Measurements from ENCODE around the gene ASCC2. TPM values are rescaled to one million over a fixed set of nuclear protein-coding genes. Genes with fewer than 3 reads are reported as not detected.
"Not testable (repeated sequence)": the region's sequence is repeated elsewhere in the genome, so short reads cannot be mapped to it uniquely, and the experiment has no call there.

ASCC2 gene, protein sequence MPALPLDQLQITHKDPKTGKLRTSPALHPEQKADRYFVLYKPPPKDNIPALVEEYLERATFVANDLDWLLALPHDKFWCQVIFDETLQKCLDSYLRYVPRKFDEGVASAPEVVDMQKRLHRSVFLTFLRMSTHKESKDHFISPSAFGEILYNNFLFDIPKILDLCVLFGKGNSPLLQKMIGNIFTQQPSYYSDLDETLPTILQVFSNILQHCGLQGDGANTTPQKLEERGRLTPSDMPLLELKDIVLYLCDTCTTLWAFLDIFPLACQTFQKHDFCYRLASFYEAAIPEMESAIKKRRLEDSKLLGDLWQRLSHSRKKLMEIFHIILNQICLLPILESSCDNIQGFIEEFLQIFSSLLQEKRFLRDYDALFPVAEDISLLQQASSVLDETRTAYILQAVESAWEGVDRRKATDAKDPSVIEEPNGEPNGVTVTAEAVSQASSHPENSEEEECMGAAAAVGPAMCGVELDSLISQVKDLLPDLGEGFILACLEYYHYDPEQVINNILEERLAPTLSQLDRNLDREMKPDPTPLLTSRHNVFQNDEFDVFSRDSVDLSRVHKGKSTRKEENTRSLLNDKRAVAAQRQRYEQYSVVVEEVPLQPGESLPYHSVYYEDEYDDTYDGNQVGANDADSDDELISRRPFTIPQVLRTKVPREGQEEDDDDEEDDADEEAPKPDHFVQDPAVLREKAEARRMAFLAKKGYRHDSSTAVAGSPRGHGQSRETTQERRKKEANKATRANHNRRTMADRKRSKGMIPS
- 24.8 TPM for total RNA-seq

DNA sequence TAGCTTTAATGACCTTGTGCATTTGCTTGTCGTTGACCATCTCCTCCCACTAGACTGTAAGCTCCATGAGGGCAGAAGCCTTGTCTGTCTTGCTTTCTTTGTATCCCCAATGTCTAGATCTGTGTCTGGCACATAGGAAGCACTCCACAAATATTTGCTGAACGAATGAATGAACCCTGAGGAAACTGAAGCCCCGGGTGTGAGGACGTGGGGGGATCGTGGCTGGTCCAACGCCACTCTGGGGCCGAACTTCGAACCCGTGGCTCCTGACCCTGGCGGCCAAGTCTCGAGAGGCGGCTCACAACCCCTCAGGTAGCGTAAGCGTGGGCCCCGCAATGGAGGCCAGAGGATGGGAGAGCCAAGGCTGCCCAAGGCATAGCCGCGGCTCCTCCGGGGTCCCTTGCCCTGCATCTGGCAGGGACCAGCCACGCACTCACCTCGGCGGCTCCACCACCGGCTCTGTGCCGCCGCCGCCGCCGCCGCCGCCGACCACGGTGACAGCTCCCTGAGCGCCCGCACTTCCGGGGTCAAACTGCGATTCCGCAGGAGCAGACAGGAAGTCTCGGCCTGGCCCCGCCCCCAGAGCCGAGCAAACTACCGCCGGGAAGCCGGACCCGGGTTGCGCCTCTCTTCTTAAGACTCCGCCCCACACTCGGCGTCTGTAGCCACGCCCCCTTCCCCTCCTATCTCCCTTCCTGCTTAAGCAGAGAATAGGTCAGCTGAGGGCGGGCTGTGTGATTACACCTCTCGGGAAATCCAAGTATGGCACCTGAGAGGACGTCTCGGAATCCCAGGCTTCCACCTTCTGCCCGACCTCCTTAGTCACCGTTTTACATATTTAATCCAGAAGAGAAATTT lies at the start of gene ASCC2:
TSS of gene ASCC2 (minus strand) at position 534 of the 858 bp plus-strand sequence. CDS start 5,949 bp downstream, outside the sequence.
- peak; percentile 99 for DNase-seq

DNA sequence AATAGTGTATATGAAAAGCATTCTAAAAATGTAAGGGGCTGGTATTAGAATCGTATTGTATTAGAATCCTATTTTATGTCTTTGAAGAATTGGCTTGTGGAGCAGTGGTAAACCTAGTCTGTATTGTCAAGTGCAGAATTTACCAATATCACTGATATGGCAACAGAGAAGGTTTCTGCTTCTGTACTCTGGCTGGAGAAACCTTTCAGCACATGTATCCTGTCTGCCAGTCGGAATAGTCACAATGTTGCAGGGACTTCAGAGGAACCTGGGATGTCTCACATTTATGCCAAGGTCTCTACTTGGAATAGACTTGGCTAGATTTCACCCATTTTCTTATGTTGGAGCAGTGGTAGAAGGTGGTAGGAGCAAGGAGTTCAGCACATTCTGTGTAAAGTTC lies 49.3 kb upstream of the ASCC2 start:
- DNase-seq: no peak

DNA sequence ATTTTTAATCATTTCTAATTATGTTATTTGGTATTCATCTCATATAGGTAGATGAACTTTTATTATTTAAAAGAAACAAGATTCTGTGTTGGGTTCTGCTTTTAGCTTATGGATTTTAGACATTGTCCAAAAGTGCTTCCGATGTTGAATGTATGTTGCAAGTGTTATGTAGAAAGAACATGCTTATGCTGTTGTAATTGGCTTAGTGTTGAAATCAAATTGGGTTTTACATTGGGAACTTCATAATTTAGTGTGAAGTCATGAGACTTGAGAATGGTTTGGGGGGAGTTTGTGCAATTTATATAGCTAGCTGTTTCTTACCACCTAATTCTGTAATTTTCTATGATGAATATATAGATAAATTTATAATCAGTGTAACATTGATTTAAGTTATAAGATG lies 48.5 kb upstream of the ASCC2 start:
- no peak for DNase-seq

DNA sequence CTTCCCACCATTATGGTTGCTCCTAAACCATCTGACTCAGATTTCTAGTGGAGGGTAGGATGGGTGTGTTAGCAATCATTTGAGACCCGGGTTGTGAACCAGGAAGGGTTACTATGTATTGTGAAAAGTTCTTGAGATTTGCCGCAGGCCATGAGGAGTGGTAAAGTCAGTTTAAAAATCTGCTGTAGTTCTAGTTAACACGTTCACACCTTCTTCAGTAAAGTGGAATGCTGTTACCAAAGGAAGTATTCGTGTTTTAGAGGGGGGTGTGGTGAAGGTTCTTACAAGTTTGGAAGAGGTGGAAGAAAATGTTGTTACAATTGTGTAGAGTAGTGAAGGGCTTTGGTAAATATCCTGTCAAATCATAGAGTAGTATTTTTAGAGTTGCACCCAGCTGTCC lies 47.5 kb upstream of the ASCC2 start:
- no peak for DNase-seq

DNA sequence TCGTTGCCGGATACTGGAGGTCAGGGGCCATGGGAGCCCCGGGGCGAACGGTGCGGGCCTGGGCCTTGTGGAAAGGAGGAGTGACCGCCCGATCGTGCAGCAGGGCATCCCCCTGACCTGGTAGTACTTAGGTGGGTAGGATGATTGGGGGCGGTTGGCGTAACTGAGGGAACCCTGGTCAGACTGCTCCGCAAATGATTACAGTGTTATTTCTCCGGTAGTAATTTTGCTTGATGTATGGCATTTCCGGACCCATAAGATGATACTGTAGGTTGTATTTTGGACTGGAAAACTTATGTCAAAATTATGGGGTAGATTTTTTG lies 45.7 kb upstream of the ASCC2 start:
- DNase-seq: no peak

DNA sequence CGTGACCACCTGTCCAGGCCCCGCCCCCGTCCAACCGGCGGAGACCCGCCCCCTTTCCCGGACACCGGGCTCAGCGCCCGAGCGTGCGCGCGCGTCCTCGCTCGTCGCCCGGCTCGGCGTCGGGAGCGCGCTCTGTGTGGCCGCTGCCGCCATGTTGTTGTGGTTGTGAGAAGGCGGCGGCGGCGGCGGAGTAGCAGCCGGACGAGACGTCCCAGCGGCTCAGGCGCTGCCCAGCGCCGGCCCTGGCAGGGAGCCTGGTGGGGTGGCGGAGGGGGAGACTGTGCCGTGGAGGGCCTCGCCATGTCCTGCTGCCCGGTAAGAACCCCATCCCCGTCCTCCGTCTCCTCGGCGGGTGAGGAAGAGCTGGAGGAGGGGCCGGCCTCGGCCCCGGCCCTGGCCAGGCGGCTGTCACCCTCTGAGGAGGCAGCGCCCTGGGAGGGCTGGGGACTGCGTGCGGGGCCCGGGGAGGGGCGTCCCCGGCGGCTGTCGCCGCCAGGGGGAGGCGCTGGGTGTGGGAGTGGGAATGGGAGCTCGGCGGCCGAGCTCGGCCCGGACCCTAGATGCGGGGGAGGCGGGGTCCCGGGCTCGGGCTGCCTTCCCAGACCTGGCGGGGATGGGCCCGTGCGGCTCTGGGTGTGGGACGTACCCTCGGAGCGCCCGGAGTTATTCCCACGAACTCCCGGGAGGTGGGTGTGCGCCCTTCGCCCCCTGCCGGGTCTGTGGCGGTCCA lies 45.1 kb upstream of the ASCC2 start, which contains the start of gene MTMR3:
TSS of gene MTMR3 (plus strand) at position 130 of the 730 bp plus-strand sequence. CDS start 87,886 bp downstream, outside the sequence.
- peak; percentile 96 for DNase-seq

DNA sequence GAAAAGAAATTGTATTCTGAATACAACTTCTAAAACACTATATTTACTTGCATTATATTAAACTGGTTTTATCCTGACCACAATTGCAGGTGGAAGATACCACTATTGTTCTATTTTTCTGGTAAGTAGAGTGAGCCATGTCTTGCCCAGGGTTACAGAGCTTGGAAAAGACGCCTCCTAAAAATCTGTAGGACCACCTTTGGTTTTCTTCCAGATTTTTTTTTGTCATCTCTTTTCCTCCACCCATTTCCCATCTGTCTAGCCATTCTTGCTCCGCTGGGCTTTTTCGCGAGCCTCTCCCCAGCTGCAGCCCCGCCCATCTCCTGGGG lies 44.6 kb upstream of the ASCC2 start:
- DNase-seq: no peak

DNA sequence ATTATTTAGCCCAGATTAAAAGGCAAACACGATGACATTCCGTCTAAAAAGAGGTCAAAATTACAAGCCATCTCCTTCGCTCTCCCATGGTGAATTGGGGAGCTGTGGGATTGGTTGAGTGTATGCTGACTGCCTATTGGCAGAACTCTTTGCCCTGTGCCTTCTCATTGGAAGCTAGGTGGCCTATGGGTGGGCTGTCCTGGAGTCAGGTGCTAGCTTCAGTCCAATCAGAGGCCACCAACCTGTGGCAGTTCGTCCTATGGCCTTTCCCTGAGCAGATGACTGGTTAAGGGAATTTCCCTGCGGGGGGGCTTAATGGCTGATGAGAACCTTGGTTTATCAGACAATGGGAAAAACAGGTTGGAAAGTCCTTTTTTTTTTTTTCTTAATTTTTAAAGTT lies 41.7 kb upstream of the ASCC2 start:
- no peak for DNase-seq

DNA sequence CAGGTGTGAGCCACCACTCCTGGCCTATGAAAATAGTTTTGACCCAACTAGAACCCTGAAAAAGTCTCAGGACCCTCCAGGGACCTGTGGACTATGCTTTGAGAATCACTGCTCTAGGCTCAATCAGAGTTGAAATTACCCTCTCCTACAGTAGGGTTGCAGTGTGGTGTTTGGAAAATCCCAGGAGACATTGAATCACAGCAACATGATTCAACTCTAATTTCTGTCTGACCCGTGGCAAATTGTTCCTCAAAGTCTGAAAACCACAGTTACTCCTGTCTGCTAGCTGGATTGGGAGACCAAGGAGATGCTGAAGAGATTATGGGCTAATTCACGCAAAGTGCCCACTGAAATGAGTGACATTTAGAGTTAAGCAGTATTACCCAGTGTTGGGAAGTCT lies 39.5 kb upstream of the ASCC2 start:
- no peak for DNase-seq

DNA sequence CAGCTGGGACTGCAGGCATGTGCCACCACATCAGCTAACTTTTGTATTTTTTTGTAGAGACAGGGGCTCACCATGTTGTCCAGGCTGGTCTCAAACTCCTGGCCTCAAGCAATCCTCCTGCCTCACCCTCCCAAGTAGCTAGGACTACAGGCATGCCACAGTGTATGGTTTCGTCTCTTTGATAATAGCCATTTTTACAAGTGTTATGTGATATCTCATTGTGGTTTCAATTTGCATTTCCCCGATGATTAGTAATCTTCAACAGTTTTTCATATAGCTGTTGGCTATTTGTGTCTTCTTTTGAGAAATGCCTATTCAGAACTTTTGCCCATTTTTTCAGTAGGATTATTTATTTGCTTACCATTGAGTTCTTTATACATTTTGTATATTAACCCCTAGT lies 35.9 kb upstream of the ASCC2 start:
- DNase-seq: no peak

DNA sequence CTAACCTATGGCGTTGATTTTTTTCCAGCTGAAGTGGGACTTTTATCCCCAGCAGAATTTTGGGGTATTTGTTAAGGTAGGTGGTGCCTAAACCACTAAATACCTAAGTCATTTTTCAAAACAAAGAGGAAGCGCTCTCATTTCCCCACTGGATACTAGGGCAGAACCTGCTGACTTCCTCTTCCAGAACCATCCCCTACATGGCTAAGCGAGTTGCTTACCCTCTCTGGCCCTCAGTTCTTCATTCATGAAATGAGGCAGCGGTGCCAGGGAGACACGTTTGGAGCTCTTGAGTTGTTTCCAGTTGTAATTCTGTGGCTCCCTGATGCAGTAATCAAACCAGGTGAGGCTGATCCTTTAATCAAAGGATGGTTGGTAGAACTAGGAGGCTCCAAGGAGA lies 34.9 kb upstream of the ASCC2 start:
- no peak for DNase-seq

DNA sequence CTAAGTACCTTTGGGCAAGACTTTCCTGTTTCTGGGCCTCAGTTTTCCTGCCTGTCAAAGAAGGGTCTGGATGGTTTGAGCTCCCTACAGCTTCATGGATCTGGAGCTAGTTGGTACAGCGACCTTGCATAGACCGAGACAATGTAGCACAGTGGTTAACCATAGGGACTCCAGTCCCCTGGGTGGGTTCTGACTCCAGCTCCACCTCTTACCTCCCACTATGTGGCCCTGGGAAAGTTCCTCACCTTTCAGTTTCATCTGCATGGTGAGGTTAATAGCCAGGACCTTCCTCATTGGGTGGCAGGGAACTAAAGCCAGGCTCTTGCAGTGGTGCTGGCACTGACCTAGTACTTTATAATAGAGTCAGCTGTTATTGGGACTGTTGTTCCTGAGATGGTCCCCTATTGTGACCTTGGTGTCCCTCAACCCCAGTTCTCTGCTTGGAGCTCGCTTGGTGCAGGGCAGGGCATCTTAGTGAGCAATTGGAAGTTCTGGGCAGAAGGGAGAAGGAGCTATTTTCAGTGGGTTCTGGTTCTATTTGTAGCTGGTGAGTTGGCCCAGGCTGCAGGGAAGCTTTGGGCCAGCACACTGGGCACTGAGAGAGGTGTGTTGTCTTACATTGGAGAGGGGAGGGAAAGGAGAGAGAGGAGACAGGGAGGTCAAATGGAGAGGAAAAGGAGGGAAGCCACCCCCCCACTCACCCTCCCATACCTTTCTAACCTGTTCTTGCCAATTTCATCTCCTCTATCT lies 34.2 kb upstream of the ASCC2 start:
- DNase-seq: no peak

DNA sequence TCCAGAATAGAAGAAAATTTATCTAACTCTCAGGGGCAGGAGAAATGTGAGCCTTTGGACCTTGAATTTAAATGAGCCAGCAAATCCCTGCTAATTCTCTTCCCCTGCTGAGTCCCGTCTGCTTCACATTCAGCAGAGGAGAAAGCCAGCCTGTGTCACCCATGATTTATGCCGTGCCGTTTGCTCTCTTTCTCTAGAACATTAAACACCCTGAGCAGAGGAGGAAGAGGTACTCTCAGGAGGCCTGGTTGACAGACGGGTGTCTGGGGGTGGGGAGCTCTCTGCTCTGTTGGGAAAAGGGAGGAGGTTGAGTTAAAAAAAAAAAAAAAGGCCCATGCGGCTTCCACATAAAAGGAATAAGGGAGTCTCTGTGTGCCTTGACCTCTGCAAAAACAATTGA lies 33.6 kb upstream of the ASCC2 start:
- DNase-seq: peak; percentile 10

DNA sequence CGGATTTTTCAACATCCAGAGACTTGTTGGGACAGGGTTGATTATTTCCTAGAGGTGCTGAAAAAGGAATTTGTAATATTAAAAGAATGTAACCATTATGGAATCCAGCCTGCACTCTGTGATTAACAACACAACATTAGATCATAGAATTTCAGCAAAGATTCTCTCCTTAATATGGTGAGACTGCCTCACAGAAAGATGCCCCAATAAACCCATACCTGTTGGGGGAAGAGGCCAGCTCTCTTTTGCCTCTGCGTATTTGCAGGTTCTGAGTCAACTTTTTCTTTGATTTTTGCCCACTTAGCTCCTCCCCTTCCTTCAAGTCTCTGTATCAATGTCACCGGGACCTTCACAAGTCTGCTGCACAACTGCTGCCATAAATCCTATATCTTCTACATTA lies 32.5 kb upstream of the ASCC2 start:
- no peak for DNase-seq

DNA sequence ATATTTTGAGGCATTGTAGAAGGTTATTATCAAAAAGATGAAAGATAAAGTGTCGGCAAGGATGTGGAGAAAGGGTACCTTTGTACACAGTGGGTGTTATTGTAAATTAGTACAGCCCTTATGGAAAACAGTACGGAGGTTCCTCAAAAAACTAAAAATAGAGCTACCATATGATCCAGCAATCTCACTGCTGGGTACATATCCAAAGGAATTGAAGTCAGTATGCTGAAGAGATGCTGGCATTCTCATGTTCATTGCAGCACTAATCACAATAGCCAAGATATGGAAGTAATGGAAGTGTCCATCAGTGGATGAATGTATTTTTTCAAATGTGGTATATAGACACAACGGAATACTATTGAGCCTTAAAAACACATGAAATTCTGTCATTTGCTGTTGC lies 29.8 kb upstream of the ASCC2 start:
- no peak for DNase-seq

DNA sequence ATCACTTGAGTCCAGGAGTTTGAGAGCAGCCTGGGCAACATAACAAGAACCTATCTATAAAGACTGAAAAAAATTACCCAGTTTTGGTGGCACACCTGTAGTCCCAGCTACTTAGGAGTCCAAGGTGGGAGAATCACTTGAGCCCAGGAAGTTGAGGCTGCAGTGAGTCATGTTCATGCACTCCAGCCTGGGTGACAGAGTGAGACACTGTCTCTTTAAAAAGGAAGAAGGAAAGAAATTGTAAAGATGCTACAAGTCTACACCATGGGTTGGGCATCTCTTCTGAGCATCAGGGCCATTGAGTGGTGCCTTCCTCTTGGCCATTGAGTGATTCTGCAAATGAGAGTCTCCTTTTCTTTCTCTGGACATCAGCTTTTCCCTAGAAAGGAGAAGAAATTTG lies 29.2 kb upstream of the ASCC2 start:
- no peak for DNase-seq

DNA sequence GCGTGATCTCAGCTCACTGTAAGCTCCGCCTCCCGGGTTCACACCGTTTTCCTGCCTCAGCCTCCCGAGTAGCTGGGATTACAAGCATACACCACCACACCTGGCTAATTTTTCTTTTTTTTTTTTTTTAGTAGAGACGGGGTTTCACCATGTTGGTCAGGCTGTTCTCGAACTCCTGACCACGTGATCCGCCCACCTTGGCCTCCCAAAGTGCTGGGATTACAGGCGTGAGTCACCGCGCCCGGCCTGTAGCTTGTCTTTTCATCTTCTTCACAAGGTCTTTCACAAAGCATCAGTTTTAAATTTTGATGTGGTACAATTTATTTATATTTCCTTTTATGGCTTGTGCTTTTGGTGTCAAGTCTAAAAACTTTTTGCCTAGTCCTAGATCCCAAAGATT lies 27.5 kb upstream of the ASCC2 start:
- DNase-seq: not testable (repeated sequence)

DNA sequence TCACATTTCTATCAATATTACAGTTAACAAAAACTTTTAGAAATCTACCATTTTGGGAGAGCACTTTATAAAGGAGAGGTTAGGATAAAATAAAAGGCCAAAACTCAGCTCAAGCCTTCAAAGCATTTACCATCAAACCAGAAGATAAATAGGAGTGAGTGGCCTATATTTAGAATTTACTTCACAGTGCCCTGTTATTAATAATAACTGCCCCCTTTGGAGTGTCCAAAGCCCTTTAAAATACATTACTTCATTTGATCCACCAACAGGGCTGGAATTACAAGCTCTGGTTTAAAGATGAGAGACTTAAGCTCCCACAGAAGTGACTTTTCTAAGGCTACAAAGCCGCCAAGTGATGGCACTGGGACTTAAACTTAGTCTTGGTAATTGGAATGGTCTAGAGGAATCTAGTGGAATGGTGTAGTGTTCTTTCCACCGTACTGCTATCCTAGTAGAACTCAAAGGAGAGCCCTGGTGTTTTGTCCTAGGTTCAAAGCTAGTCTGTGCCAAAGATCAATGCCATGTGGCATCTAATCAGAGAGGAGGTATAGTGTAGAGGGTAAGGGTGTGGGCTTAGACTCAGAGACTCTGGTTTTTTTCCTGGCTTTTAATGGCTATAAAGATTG lies 23.7 kb upstream of the ASCC2 start:
- no peak for DNase-seq

DNA sequence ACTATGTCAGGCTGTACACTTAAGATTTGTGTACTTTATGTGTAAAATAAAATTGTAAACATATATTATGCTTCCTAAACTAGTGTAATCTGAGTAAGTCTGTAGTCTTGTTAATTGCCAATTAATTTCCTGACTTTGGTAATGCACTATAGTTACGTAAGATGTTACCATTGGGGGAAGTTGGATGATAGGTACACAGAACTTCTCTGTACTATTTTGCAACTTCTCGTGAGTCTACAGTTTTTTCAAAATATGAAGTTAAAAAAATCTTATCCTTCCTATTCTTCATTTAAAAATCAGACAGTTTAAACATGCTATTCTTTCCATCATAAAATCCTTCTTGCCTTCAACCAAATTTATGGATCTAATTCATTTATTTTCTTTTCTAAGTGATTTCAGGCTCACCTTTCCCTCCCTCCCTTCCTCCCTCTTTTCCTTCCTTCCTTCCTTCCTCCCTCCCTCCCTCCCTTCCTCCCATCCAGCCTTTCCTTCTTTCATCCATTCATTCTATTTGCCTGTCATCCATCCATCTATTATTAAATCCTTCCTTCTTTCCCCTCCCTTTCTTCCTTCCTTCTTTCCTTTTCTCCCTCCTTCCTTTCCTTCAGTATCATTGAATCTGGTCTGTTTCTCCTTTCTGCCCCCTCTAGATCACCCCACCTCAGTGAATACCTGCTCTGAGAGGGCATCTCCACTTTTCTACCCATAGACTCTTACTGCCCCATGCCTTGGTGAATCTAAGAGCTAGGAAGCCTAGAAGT lies 22.1 kb upstream of the ASCC2 start:
- no peak for DNase-seq

DNA sequence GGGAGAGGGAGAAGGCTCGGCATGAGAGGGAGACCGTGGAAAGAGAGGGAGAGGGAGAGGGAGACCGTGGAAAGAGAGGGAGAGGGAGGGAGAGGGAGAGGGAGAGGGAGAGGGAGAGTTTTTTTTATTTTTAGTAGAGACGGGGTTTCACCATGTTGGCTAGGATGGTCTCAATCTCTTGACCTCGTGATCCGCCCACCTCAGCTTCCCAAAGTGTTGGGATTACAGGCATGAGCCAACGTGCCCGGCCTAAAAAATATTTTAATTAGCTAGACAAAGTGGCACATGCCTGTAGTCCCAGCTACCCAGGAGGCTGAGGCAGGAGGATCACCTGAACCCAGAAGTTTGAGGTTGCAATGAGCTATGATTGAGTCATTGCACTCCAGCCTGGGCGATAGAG lies 21.0 kb upstream of the ASCC2 start:
- not testable (repeated sequence) for DNase-seq

All from tongue (tissue), 2 donors.